Lung (tissue), 12 donors: ENCODE results near the gene HRH3. TPM values are rescaled to one million over a fixed set of nuclear protein-coding genes. Genes with fewer than 3 reads are reported as not detected.

Experiments used
- ATAC-seq: fragments of 200-7000 bp; cut with Tn5 transposase; one replicate; pipeline ENCODE4 v1.9.1; 2020; ENCODE audit warnings: moderate number of reproducible peaks; ENCODE audit not compliant: insufficient read depth, low FRiP score
- DNase-seq, 3 donors: peaks; one replicate each; pipeline ENCODE4 v3.0.0-alpha.2; 2013 to 2017
- H3K27ac ChIP-seq, 2 donors: one replicate each; pipeline ENCODE4 v1.5.1; 2013; ENCODE audit warnings: mild to moderate bottlenecking in 2 of 2, moderate library complexity in 2 of 2, control low read depth in 1 of 2, inconsistent platforms in 1 of 2, low read depth in 1 of 2, low read length in 1 of 2
- H3K27me3 ChIP-seq, 3 donors: one replicate each; pipeline ENCODE4 v1.5.1; 2013; ENCODE audit warnings: low read length in 2 of 3; ENCODE audit not compliant: control insufficient read depth in 3 of 3, insufficient read depth in 3 of 3
- H3K36me3 ChIP-seq, 4 donors: one replicate each; pipeline ENCODE4 v1.5.1; 2013; ENCODE audit warnings: low read length in 4 of 4, mild to moderate bottlenecking in 1 of 4, moderate library complexity in 1 of 4; ENCODE audit not compliant: control insufficient read depth in 4 of 4, insufficient read depth in 4 of 4
- H3K4me1 ChIP-seq, 5 donors: one replicate each; pipeline ENCODE4 v1.5.1; 2013; ENCODE audit warnings: low read length in 5 of 5, mild to moderate bottlenecking in 2 of 5, moderate library complexity in 1 of 5; ENCODE audit not compliant: control insufficient read depth in 5 of 5, insufficient read depth in 5 of 5
- H3K4me3 ChIP-seq: one replicate; pipeline ENCODE4 v1.5.1; 2013; ENCODE audit warnings: mild to moderate bottlenecking, control low read depth, moderate library complexity
- H3K9ac ChIP-seq, 2 donors: one replicate each; pipeline ENCODE4 v1.5.1; 2013; ENCODE audit warnings: low read length in 2 of 2, control low read depth in 1 of 2; ENCODE audit not compliant: insufficient read depth in 1 of 2
- H3K9me3 ChIP-seq, 4 donors: one replicate each; pipeline ENCODE4 v1.5.1; 2013; ENCODE audit warnings: low read length in 3 of 4, mild to moderate bottlenecking in 1 of 4, moderate library complexity in 1 of 4; ENCODE audit not compliant: control insufficient read depth in 4 of 4, insufficient read depth in 3 of 4
- WGBS, 2 donors: extraction: QIAGEN DNeasy Blood & Tissue Kit; methylation state at CpG; one replicate each; pipeline ENCODE4 v1.1.7; 2013; 5-methylcytosine and 5-hydroxymethylcytosine counted together
- polyA plus RNA-seq, 2 donors: library from polyadenylated mRNA; stranded (reverse); fragments of 200-250 nt; gene quantifications; one replicate each; pipeline ENCODE4 v1.2.1, GENCODE V29; 2013
- total RNA-seq, 2 donors: library from RNA; depleted of rRNA in 1 of 2; stranded (reverse); fragments of >200 nt in 1 of 2; gene quantifications; one replicate each; pipeline ENCODE4 v1.2.1, GENCODE V29; 2014 to 2021
- TF ChIP-seq, protein P1 (sequence below): IDR thresholded peaks from 2 replicates; pipeline ENCODE4 v1.5.1; 2012; ENCODE audit warnings: mild to moderate bottlenecking; ENCODE audit errors: control extremely low read depth, extremely low read depth
- donor health status: control.
- donor health status: control.
- donor health status: Bipolar disorder and iron deficiency.
- donor health status: healthy.
- donor health status: DM: yes; HTN: yes; CAD: no.

The HRH3 gene
- total and polyA plus RNA-seq, 4 donors: not detected

DNA sequence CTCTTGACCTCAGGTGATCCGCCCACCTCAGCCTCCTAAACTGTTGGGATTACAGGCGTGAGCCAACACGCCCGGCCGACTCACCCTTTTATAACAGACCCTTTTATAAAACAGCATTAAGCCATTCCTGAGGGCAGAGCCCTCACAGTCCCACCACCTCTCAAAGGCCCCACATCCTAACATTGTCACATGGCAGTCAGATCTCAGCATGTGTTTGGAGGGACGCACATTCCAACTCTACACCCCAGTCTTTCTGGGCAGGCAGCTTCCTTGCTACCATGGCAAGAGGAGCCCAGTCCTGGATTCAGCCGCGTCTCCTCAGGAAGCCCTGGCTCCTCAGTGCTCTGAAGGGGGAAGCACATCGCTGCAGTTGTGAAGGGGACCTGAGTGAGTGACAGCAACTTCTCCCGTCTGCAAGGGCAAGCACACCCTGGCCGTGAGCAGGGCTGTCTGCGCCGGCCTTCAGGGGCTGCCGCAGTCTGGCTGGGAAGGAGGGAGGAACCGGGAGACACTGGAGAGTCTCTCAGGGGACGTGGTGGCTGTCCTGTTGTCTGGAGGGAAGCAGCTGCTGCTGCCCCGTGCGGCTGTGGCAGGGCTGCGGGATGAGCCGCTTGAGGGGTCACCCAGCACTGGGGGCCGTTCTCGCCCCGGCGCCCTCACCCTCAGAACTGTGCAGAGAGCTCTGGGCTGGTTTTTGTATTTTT lies 34.1 kb upstream of the HRH3 start:
- ATAC-seq (no peak), DNase-seq (no peak)
- WGBS, 2 donors: 87 to 92% methylated on average over 24 of the region's 24 CpGs
- no peak overlapping the region for H3K4me3 ChIP-seq
- peaks cover 0 to 20% (median 3%) of the 10 kb centered on the region in 4 donors for H3K36me3 ChIP-seq
- H3K27me3 ChIP-seq: no peaks in the 10 kb centered on the region
- no peak overlapping the region for H3K9ac ChIP-seq
- no peak overlapping the region for H3K27ac ChIP-seq
- H3K4me1 ChIP-seq: no peaks in the 10 kb centered on the region
- H3K9me3 ChIP-seq: no peaks in the 10 kb centered on the region
- TF ChIP-seq, protein P1, sequence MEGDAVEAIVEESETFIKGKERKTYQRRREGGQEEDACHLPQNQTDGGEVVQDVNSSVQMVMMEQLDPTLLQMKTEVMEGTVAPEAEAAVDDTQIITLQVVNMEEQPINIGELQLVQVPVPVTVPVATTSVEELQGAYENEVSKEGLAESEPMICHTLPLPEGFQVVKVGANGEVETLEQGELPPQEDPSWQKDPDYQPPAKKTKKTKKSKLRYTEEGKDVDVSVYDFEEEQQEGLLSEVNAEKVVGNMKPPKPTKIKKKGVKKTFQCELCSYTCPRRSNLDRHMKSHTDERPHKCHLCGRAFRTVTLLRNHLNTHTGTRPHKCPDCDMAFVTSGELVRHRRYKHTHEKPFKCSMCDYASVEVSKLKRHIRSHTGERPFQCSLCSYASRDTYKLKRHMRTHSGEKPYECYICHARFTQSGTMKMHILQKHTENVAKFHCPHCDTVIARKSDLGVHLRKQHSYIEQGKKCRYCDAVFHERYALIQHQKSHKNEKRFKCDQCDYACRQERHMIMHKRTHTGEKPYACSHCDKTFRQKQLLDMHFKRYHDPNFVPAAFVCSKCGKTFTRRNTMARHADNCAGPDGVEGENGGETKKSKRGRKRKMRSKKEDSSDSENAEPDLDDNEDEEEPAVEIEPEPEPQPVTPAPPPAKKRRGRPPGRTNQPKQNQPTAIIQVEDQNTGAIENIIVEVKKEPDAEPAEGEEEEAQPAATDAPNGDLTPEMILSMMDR: no peak

DNA sequence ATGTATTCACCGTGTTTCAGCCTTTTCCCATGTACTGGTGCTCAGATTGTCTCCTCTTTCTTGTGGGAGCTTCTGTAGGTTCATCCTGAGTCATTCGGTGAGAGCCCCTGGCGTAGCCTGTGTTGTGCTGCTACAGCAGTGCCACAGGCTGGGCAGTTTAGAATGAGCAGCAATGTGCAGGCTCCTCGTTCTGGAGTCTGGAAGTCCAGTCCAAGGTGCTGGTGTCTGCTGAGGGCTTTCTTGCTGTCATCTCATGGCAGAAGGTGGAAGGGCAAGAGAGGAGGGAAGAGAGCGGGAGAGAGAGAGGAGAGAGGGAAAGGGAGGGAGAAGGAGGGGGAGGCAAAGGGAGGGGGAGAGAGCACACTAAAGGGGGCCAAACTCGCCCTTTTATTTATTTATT lies 33.3 kb upstream of the HRH3 start:
- DNase-seq (no peak), ATAC-seq (no peak)
- TF ChIP-seq, protein P1: no peak
- WGBS, 2 donors: 87 to 93% methylated on average over 6 of the region's 6 CpGs
- Histone ChIP-seq H3K27me3 (no peaks in the 10 kb centered on the region), H3K9ac (no peak overlapping the region), H3K36me3 (peaks cover 0 to 16% (median 2%) of the 10 kb centered on the region in 4 donors), H3K27ac (no peak overlapping the region), H3K4me1 (no peaks in the 10 kb centered on the region), H3K9me3 (no peaks in the 10 kb centered on the region), H3K4me3 (no peak overlapping the region)

DNA sequence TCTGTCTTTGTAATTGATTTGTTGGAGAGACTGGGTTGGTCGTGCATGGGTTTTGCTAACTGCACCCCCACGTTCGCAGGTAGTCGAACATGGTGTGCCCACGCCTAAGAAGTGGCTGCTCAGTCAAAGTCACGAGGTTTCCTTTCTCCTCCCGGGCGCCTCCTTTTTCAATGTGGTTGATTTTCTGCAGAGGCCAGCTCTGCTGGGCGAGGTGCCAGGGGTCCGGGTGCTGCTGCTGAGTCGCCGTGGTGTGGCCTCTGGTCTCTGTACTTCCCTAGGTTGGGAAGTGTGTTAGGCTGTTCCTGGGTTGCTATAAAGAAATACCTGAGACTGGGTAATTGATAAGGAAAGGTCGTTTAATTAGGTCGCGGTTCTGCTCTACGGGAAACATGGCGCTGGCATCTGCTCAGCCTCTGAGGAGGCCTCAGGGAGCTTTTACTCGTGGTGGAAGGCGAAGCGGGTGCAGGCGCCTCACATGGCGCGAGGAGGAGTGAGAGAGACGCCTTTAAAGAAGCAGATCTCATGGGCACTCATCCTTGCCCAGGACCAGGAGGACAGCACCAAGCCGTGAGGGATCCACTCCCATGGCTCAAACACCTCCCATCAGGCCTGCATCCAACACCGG lies 32.4 kb upstream of the HRH3 start:
- DNase-seq: no peak
- TF ChIP-seq, protein P1: no peak
- 83 to 88% methylated on average over 26 of the region's 26 CpGs for WGBS, 2 donors
- no peak overlapping the region for H3K9ac ChIP-seq
- H3K27ac ChIP-seq: no peak overlapping the region
- H3K9me3 ChIP-seq: no peaks in the 10 kb centered on the region
- no peaks in the 10 kb centered on the region for H3K27me3 ChIP-seq
- no peaks in the 10 kb centered on the region for H3K4me1 ChIP-seq
- ATAC-seq: no peak
- H3K4me3 ChIP-seq: no peak overlapping the region
- peaks cover 0 to 16% (median 2%) of the 10 kb centered on the region in 4 donors for H3K36me3 ChIP-seq
